Measurements from ENCODE around the gene MT1E. TPM values are rescaled to one million over a fixed set of nuclear protein-coding genes. Genes with fewer than 3 reads are reported as not detected.

MT1E gene
- total RNA-seq, 4 donors from 2014 or later, result 53.9 to 2,225 (median 195) TPM

DNA sequence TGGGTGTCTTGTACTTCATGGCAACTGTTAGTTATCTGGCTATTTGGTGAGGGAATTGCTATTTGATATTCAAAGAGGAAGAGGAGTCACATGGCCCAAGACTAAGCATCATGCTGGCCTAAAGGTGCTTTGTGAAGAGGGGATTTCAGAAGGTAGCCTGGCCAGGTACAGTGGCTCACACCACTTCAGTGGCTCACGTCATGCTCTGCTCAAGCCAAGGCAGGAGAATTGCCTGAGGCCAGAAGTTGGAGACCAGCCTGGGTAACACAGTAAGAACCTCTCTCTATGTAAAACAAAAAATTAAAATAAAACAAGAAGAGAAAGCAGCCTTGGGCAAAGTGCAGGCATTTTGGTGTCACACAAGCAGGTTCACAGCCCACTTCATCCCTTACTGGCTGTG, 19.7 kb downstream of the MT1E start:
- H3K27me3 ChIP-seq, result no peaks in the 10 kb centered on the region

GRCh38 chr16:56645838-56646237, 20.3 kb downstream of the MT1E start:
- Histone ChIP-seq H3K9me3 (no peaks in the 10 kb centered on the region), H3K4me1 (peaks cover 0 to 17% (median 7%) of the 10 kb centered on the region in 4 donors), H3K27ac (no peak overlapping the region), H3K4me3 (no peak overlapping the region), H3K36me3 (no peaks in the 10 kb centered on the region), H3K27me3 (no peaks in the 10 kb centered on the region)
- TF ChIP-seq, protein P1, sequence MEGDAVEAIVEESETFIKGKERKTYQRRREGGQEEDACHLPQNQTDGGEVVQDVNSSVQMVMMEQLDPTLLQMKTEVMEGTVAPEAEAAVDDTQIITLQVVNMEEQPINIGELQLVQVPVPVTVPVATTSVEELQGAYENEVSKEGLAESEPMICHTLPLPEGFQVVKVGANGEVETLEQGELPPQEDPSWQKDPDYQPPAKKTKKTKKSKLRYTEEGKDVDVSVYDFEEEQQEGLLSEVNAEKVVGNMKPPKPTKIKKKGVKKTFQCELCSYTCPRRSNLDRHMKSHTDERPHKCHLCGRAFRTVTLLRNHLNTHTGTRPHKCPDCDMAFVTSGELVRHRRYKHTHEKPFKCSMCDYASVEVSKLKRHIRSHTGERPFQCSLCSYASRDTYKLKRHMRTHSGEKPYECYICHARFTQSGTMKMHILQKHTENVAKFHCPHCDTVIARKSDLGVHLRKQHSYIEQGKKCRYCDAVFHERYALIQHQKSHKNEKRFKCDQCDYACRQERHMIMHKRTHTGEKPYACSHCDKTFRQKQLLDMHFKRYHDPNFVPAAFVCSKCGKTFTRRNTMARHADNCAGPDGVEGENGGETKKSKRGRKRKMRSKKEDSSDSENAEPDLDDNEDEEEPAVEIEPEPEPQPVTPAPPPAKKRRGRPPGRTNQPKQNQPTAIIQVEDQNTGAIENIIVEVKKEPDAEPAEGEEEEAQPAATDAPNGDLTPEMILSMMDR (IDR thresholded peaks at IDR 0.05), result no peak
- no peak for TF ChIP-seq POLR2A (IDR thresholded peaks at IDR 0.05)
- no peak for DNase-seq

More for the DNA sequence above, 19.7 kb downstream of the MT1E start:
- no peaks in the 10 kb centered on the region for H3K36me3 ChIP-seq
- DNase-seq, result no peak
- H3K4me1 ChIP-seq, result peaks cover 0 to 17% (median 7%) of the 10 kb centered on the region in 4 donors
- no peaks in the 10 kb centered on the region for H3K9me3 ChIP-seq
- no peak overlapping the region for H3K27ac ChIP-seq
- no peak overlapping the region for H3K4me3 ChIP-seq
- TF ChIP-seq, protein P1 (IDR thresholded peaks at IDR 0.05), result no peak
- no peak for TF ChIP-seq POLR2A (IDR thresholded peaks at IDR 0.05)

DNA sequence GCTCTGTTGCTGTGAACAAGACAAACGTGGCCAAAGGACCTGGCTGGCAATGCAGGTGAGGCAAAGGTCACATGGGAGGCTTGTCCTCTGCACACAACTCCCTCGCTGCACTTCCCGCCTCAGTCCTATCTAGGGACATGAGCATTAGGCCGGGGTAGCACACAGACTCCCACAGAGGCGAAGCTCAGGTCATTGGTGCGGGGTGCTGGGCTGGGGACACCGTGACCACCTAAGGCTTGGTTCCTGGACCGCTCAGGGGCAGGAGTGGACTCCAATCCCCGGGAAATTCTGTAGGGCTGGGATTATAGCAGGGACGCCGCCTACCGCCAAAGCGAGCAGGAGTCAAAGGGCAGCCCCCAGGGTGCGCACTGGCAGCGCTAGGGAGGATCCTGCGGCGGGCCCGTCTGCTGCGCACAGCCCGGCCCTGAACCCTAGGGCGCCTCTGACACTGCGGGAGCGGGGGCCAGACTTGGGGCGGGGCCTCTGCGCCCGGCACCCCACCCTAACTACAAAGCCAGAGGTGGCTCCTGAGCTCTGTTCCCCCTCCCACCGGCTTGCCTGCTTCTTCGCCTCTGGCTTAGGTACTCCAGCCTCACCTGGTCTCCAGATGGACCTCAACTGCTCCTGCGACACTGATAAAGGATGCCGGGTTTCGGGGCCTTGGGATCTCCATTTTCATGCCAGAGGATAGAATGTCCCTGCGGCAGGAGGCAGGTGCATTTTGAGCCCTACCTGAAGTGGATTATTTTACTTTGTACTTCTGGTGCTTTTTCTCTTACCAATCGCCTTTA, 22.3 kb downstream of the MT1E start:
- H3K9me3 ChIP-seq, result no peaks in the 10 kb centered on the region
- DNase-seq, result peak in 2 of 3 donors; percentile 65 to 86
- TF ChIP-seq, protein P1 (IDR thresholded peaks at IDR 0.05), result peak in 3 of 6 experiments; percentile 5 to 21 (median 20)
- no peak for TF ChIP-seq POLR2A (IDR thresholded peaks at IDR 0.05)
- peak overlapping the region in 2 of 4 donors; percentile 31 to 59 for H3K27ac ChIP-seq
- no peaks in the 10 kb centered on the region for H3K27me3 ChIP-seq
- H3K36me3 ChIP-seq, result no peaks in the 10 kb centered on the region
- H3K4me1 ChIP-seq, result peaks cover 0 to 15% (median 6%) of the 10 kb centered on the region in 4 donors
- H3K4me3 ChIP-seq, result no peak overlapping the region

GRCh38 chr16:56649271-56649670, 23.7 kb downstream of the MT1E start:
- Histone ChIP-seq H3K4me3 (no peak overlapping the region), H3K9me3 (no peaks in the 10 kb centered on the region), H3K4me1 (peaks cover 0 to 2% (median 0%) of the 10 kb centered on the region in 4 donors), H3K27me3 (no peaks in the 10 kb centered on the region), H3K36me3 (no peaks in the 10 kb centered on the region), H3K27ac (no peak overlapping the region)
- DNase-seq, result no peak
- TF ChIP-seq POLR2A (IDR thresholded peaks at IDR 0.05), result no peak
- TF ChIP-seq, protein P1 (IDR thresholded peaks at IDR 0.05), result no peak

GRCh38 chr16:56649820-56650219, 24.2 kb downstream of the MT1E start:
- Histone ChIP-seq H3K9me3 (no peaks in the 10 kb centered on the region), H3K27ac (no peak overlapping the region), H3K27me3 (no peaks in the 10 kb centered on the region), H3K4me1 (no peaks in the 10 kb centered on the region), H3K36me3 (no peaks in the 10 kb centered on the region), H3K4me3 (no peak overlapping the region)
- TF ChIP-seq POLR2A (IDR thresholded peaks at IDR 0.05), result no peak
- TF ChIP-seq, protein P1 (IDR thresholded peaks at IDR 0.05), result no peak
- no peak for DNase-seq

Measured in Peyer's patch (tissue), 4 donors.